Measurements from ENCODE around the gene ABHD14A.

GRCh38 chr3:51958603-51959521, 16.0 kb upstream of the ABHD14A start:
- TF ChIP-seq CTCF (IDR thresholded peaks at IDR 0.05; ENCODE audit: low read depth, low read length) (no peak), EZH2phosphoT487 (IDR thresholded peaks at IDR 0.05; ENCODE audit: low read depth) (no peak)

Measured in OCI-LY3 (cell line).